HCT116 (cell line): ENCODE results near the gene ITM2C. TPM values are rescaled to one million over a fixed set of nuclear protein-coding genes. Genes with fewer than 3 reads are reported as not detected.

ENCODE experiments used
- ATAC-seq: fragments of 200-7000 bp; cut with Tn5 transposase; 2 replicates; pipeline ENCODE4 v1.9.1; 2020; ENCODE audit warnings: mild to moderate bottlenecking, moderate library complexity
- BruUV-seq: library from RNA; stranded (reverse); fragments of 400-500 nt; replicated peaks from 2 replicates; lab custom pipeline; 2021; lab: Mats Ljungman, UMichigan
- CTCF ChIA-PET: fragments of 300-600 bp; sonication (Branson Sonifier 250); formaldehyde crosslinking; loops from one replicate; lab custom pipeline; 2021; ENCODE audit warnings: antibody characterized with exemption; lab: Charles Lee
- POLR2A ChIA-PET: fragments of 300-600, 350-600 bp; sonication (Branson Sonifier 250); formaldehyde crosslinking; loops from one replicate; lab custom pipeline; 2021; ENCODE audit warnings: antibody characterized with exemption; lab: Charles Lee
- RAD21 ChIA-PET, 2 experiments: fragments of 300-600 bp; sonication (Branson Sonifier 250); formaldehyde crosslinking; loops; one replicate each; lab custom pipeline; 2023; ENCODE audit warnings: low total read pairs in 2 of 2; ENCODE audit not compliant: uncharacterized antibody in 2 of 2, unreplicated experiment in 2 of 2, low non-redundant PET in 1 of 2; lab: Charles Lee
- DNase-seq: peaks from one replicate; pipeline ENCODE4 v3.0.0-alpha.2; 2010; ENCODE audit warnings: low read depth, low spot score
- H2AFZ ChIP-seq: fragments of 200-600 bp; shearing (Covaris generic), sonication (generic); 2 replicates; pipeline ENCODE4 v1.6.1; 2017; ENCODE audit warnings: low read depth, mixed run types, mixed read lengths, antibody characterized with exemption, low read length; ENCODE audit not compliant: poor library complexity, severe bottlenecking
- H3K27ac ChIP-seq: 2 replicates; pipeline ENCODE4 v1.5.1; 2012; ENCODE audit warnings: low read depth, low read length
- H3K27me3 ChIP-seq: fragments of 200-600 bp; sonication (generic); 2 replicates; pipeline ENCODE4 v1.6.1; 2016; ENCODE audit warnings: mixed run types, low read length, mixed read lengths; ENCODE audit not compliant: insufficient read depth
- H3K36me3 ChIP-seq, 2 experiments: fragments of 200-500 bp in 1 of 2; fragments of 200-600 bp in 1 of 2; sonication (Bioruptor generic) in 1 of 2; sonication (generic) in 1 of 2; 2 replicates each; pipeline versions ENCODE4 v1.5.1 to v1.6.1; 2014 to 2016; ENCODE audit warnings: low read length in 2 of 2, inconsistent platforms in 1 of 2, mixed read lengths in 1 of 2, mixed run types in 1 of 2; ENCODE audit not compliant: insufficient read depth in 2 of 2, control insufficient read depth in 1 of 2
- H3K4me1 ChIP-seq, 2 experiments: fragments of 200-600 bp in 1 of 2; sonication (generic) in 1 of 2; 2 replicates each; pipeline versions ENCODE4 v1.5.1 to v1.6.1; 2012 to 2017; ENCODE audit warnings: low read length in 2 of 2, inconsistent platforms in 1 of 2, mild to moderate bottlenecking in 1 of 2, mixed read lengths in 1 of 2, mixed run types in 1 of 2, moderate library complexity in 1 of 2; ENCODE audit not compliant: insufficient read depth in 2 of 2, control insufficient read depth in 1 of 2
- H3K4me2 ChIP-seq: fragments of 200-600 bp; sonication (generic); 2 replicates; pipeline ENCODE4 v1.6.1; 2017; ENCODE audit warnings: mixed run types, low read length, mixed read lengths
- H3K4me3 ChIP-seq, 2 experiments: fragments of 200-600 bp in 1 of 2; sonication (generic) in 1 of 2; replicated peaks in 1 of 2; 2 replicates each; pipeline ENCODE4 v1.5.1; 2011 to 2016; ENCODE audit warnings: low read length in 2 of 2, control low read depth in 1 of 2, low read depth in 1 of 2, mild to moderate bottlenecking in 1 of 2, mixed read lengths in 1 of 2, mixed run types in 1 of 2
- H3K79me2 ChIP-seq: fragments of 200-600 bp; sonication (generic); 2 replicates; pipeline ENCODE4 v1.6.1; 2017; ENCODE audit warnings: mild to moderate bottlenecking, mixed run types, low read length, moderate library complexity, mixed read lengths; ENCODE audit not compliant: insufficient read depth
- H3K9ac ChIP-seq: fragments of 200-600 bp; sonication (generic); 2 replicates; pipeline ENCODE4 v1.6.1; 2016; ENCODE audit warnings: low read length, mixed read lengths
- H3K9me2 ChIP-seq: fragments of 200-600 bp; sonication (generic), shearing (Covaris generic); 2 replicates; pipeline ENCODE4 v1.6.1; 2017; ENCODE audit warnings: mixed run types, mild to moderate bottlenecking, moderate library complexity; ENCODE audit not compliant: insufficient read depth
- H3K9me3 ChIP-seq, 2 experiments: fragments of 200-500 bp in 1 of 2; fragments of 200-600 bp in 1 of 2; sonication (Bioruptor generic) in 1 of 2; sonication (generic) in 1 of 2; 2 replicates each; pipeline ENCODE4 v1.6.1; 2014 to 2017; ENCODE audit warnings: low read length in 2 of 2, mixed read lengths in 2 of 2, inconsistent platforms in 1 of 2, low read depth in 1 of 2, mild to moderate bottlenecking in 1 of 2, mixed run types in 1 of 2, moderate library complexity in 1 of 2; ENCODE audit not compliant: control insufficient read depth in 1 of 2, insufficient read depth in 1 of 2
- H4K20me1 ChIP-seq: fragments of 200-600 bp; sonication (generic), shearing (Covaris generic); 2 replicates; pipeline ENCODE4 v1.6.1; 2017; ENCODE audit warnings: mixed run types, mild to moderate bottlenecking, moderate library complexity; ENCODE audit not compliant: insufficient read depth
- CBX3 ChIP-seq: IDR thresholded peaks from 2 replicates; pipeline ENCODE4 v1.6.1; 2012; ENCODE audit warnings: low read depth
- CTCF ChIP-seq, 3 experiments: fragments of 200-600 bp in 1 of 3; sonication (generic) in 1 of 3; IDR thresholded peaks in 2 of 3; conservative IDR thresholded peaks in 1 of 3; 2 replicates each; pipeline ENCODE4 v1.5.1; 2012 to 2017; ENCODE audit warnings: low read depth in 2 of 3, low read length in 2 of 3, antibody characterized with exemption in 1 of 3, borderline replicate concordance in 1 of 3, control low read depth in 1 of 3, mild to moderate bottlenecking in 1 of 3, mixed read lengths in 1 of 3, mixed run types in 1 of 3, moderate library complexity in 1 of 3; ENCODE audit not compliant: insufficient read depth in 1 of 3
- EGR1 ChIP-seq: IDR thresholded peaks from 2 replicates; pipeline ENCODE4 v1.6.1; 2012; ENCODE audit warnings: low read depth
- EZH2 ChIP-seq: fragments of 200-600 bp; sonication (generic); IDR thresholded peaks from 2 replicates; pipeline ENCODE4 v1.6.1; 2017; ENCODE audit warnings: antibody characterized with exemption, mixed run types
- JUND ChIP-seq: IDR thresholded peaks from 2 replicates; pipeline ENCODE4 v1.6.1; 2012
- MAX ChIP-seq: IDR thresholded peaks from 2 replicates; pipeline ENCODE4 v1.6.1; 2012
- POLR2AphosphoS5 ChIP-seq: IDR thresholded peaks from 2 replicates; pipeline ENCODE4 v1.6.1; 2011; ENCODE audit warnings: mild to moderate bottlenecking, low read depth, low read length, moderate library complexity
- RAD21 ChIP-seq: IDR thresholded peaks from 2 replicates; pipeline ENCODE4 v1.6.1; 2012; ENCODE audit warnings: low read depth, mild to moderate bottlenecking
- SIN3A ChIP-seq: IDR thresholded peaks from 2 replicates; pipeline ENCODE4 v1.6.1; 2012; ENCODE audit warnings: low read depth
- SP1 ChIP-seq: IDR thresholded peaks from 2 replicates; pipeline ENCODE4 v1.6.1; 2012; ENCODE audit warnings: low read depth
- SRF ChIP-seq: IDR thresholded peaks from 2 replicates; pipeline ENCODE4 v1.6.1; 2012; ENCODE audit warnings: low read depth
- TCF7L2 ChIP-seq: IDR thresholded peaks from 2 replicates; pipeline ENCODE4 v1.7.0; 2011; ENCODE audit warnings: borderline replicate concordance, inconsistent platforms; ENCODE audit not compliant: insufficient read depth, insufficient read length; ENCODE audit errors: extremely low read depth
- YY1 ChIP-seq: IDR thresholded peaks from 2 replicates; pipeline ENCODE4 v1.6.1; 2011; ENCODE audit warnings: low read length, low read depth, moderate library complexity, mild to moderate bottlenecking; ENCODE audit not compliant: insufficient replicate concordance; ENCODE audit errors: extremely low read depth
- ZBTB33 ChIP-seq: IDR thresholded peaks from 2 replicates; pipeline ENCODE4 v1.6.1; 2011; ENCODE audit warnings: mild to moderate bottlenecking, low read length, moderate library complexity; ENCODE audit not compliant: insufficient replicate concordance; ENCODE audit errors: extremely low read depth
- ZFX ChIP-seq: fragments of 450-650 bp; IDR thresholded peaks from 2 replicates; pipeline ENCODE4 v1.6.1; 2017
- intact Hi-C: fragments of 100-400 bp; cut with micrococcal nuclease; formaldehyde crosslinking; loops from 2 replicates; pipeline ENCODE4 v1.10.0; 2022
- total RNA-seq: library from RNA; stranded (reverse); gene quantifications from one replicate; pipeline ENCODE4 v1.2.1, GENCODE V29; 2021; ENCODE audit not compliant: unreplicated experiment

The ITM2C gene
- total RNA-seq, 1 experiment from 2014 or later = 117 TPM

GRCh38 chr2:230847883-230848388, 16.8 kb upstream of the ITM2C start:
- Histone ChIP-seq H3K9me3 (no peaks in the 10 kb centered on the region), H2AFZ (peak overlapping the region; percentile 95)
- CTCF ChIA-PET = interaction anchor here (0.7 to 1.7 kb wide), 12 partner anchors 8 to 604 kb away, joined by 3 to 11 read pairs (median 4); partner anchors contain the start of genes GPR55 and ITM2C
- TF ChIP-seq SP1 (peak; percentile 16; the same call in 1 of the 2 replicates), JUND (no peak), TCF7L2 (no peak), EGR1 (peak; percentile 48), ZFX (peak; percentile 48; the same call in 1 of the 2 replicates), EZH2 (no peak), MAX (peak; percentile 84), CTCF (IDR thresholded peaks at IDR 0.05 in 2 of 3, conservative IDR thresholded peaks at IDR 0.05 in 1 of 3; ENCODE audit: borderline replicate concordance in 1 of 3, insufficient read depth in 1 of 3, low read depth in 2 of 3, low read length in 2 of 3) (peak; percentile 83 to 91 (median 87)), RAD21 (peak; percentile 76), ZBTB33 (no peak), SRF (0 out of 2 replicates have a peak, but pooled peaks have one; percentile 13), SIN3A (no peak), YY1 (peak; percentile 42), POLR2AphosphoS5 (peak; percentile 37), CBX3 (peak; percentile 94; the same call in 1 of the 2 replicates)
- TF ChIP-seq, all 23 proteins: peak for 10
- DNase-seq (peak; percentile 86), ATAC-seq (peak; percentile 96)
- ChIA-PET RAD21 (no interaction called here), POLR2A (no interaction called here)
- H3K4me2 ChIP-seq = peak overlapping the region; percentile 55
- H3K9ac ChIP-seq = no peak overlapping the region
- peak overlapping the region in 1 of 2 experiments; percentile 2; a peak in 1 of 4 replicates for H3K4me3 ChIP-seq
- no peaks in the 10 kb centered on the region for H3K27me3 ChIP-seq
- no peaks in the 10 kb centered on the region for H3K79me2 ChIP-seq
- H3K4me1 ChIP-seq = peaks cover 4 to 17% of the 10 kb centered on the region in 2 experiments; a peak in 3 of 4 replicates
- H3K36me3 ChIP-seq = no peaks in the 10 kb centered on the region
- intact Hi-C loops = no loop called here
- no TSS peak for BruUV-seq
- no peaks in the 10 kb centered on the region for H4K20me1 ChIP-seq
- H3K27ac ChIP-seq = no peak overlapping the region
- H3K9me2 ChIP-seq = no peaks in the 10 kb centered on the region
